ENCODE measurements around the gene OMG.

Gene OMG

GRCh38 chr17:31311526-31311925, 14.5 kb upstream of the OMG start:
- Histone ChIP-seq H3K9ac (ENCODE audit: low read length) (no peak overlapping the region), H3K4me1 (ENCODE audit: control insufficient read depth, low read depth, low read length) (no peaks in the 10 kb centered on the region), H3K23ac (ENCODE audit: low read length) (no peak overlapping the region), H2BK5ac (ENCODE audit: low read length) (no peak overlapping the region), H4K5ac (ENCODE audit: low read length) (no peak overlapping the region), H2BK120ac (ENCODE audit: low read depth, low read length) (no peak overlapping the region), H3K27ac (ENCODE audit: low read depth, low read length) (no peak overlapping the region), H3K4me3 (ENCODE audit: low read length) (no peak overlapping the region), H2AK5ac (ENCODE audit: low read length) (no peak overlapping the region), H3K56ac (ENCODE audit: low read length) (no peak overlapping the region), H4K8ac (ENCODE audit: low read depth, low read length) (no peak overlapping the region), H3K4ac (ENCODE audit: low read depth, low read length) (no peak overlapping the region), H3K18ac (ENCODE audit: low read length) (no peak overlapping the region), H3K27me3 (ENCODE audit: insufficient read depth, low read length, poor library complexity) (no peaks in the 10 kb centered on the region), H3K79me2 (ENCODE audit: control insufficient read depth, insufficient read depth, low read length) (no peaks in the 10 kb centered on the region), H3K79me1 (ENCODE audit: low read length) (no peaks in the 10 kb centered on the region), H3K4me2 (ENCODE audit: low read length) (no peak overlapping the region), H3K36me3 (ENCODE audit: control insufficient read depth, insufficient read depth, low read length) (no peaks in the 10 kb centered on the region), H2BK15ac (replicated peaks; ENCODE audit: low read depth) (no peak overlapping the region)
- no peak for DNase-seq
- WGBS (ENCODE audit: extremely low coverage, insufficient coverage, low lambda C conversion rate), result no CpG with 5 or more reads among the region's 3 CpGs

GRCh38 chr17:31310886-31311285, 13.8 kb upstream of the OMG start:
- Histone ChIP-seq H3K27me3 (ENCODE audit: insufficient read depth, low read length, poor library complexity) (no peaks in the 10 kb centered on the region), H2AK5ac (ENCODE audit: low read length) (no peak overlapping the region), H3K9ac (ENCODE audit: low read length) (no peak overlapping the region), H4K5ac (ENCODE audit: low read length) (no peak overlapping the region), H3K23ac (ENCODE audit: low read length) (no peak overlapping the region), H3K36me3 (ENCODE audit: control insufficient read depth, insufficient read depth, low read length) (no peaks in the 10 kb centered on the region), H2BK15ac (replicated peaks; ENCODE audit: low read depth) (no peak overlapping the region), H3K79me1 (ENCODE audit: low read length) (no peaks in the 10 kb centered on the region), H2BK120ac (ENCODE audit: low read depth, low read length) (no peak overlapping the region), H3K56ac (ENCODE audit: low read length) (no peak overlapping the region), H3K79me2 (ENCODE audit: control insufficient read depth, insufficient read depth, low read length) (no peaks in the 10 kb centered on the region), H3K4ac (ENCODE audit: low read depth, low read length) (no peak overlapping the region), H3K27ac (ENCODE audit: low read depth, low read length) (no peak overlapping the region), H3K18ac (ENCODE audit: low read length) (no peak overlapping the region), H4K8ac (ENCODE audit: low read depth, low read length) (no peak overlapping the region), H2BK5ac (ENCODE audit: low read length) (no peak overlapping the region), H3K4me1 (ENCODE audit: control insufficient read depth, low read depth, low read length) (no peaks in the 10 kb centered on the region), H3K4me3 (ENCODE audit: low read length) (no peak overlapping the region), H3K4me2 (ENCODE audit: low read length) (no peak overlapping the region)
- no CpG with 5 or more reads among the region's 7 CpGs for WGBS (ENCODE audit: extremely low coverage, insufficient coverage, low lambda C conversion rate)
- no peak for DNase-seq

DNA sequence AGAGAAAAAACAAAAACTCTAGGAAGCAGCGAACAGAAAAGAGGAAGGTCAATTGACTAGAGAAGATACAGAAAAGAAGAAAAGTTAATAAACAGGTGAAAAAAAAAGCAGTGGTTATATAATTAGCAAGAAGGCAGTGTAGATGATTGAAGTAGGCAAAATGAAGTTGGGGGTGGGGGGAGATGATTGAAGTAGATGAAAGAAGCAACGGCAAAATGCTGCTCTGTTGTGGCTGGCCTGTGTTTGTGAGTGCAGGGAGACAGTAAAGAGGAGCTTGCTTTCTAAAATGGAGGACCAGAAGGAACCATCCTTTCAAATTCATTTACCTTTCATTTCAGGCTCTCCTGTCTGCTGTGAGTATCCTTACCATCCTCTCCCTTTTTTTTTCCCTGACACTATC, 13.2 kb upstream of the OMG start:
- no peaks in the 10 kb centered on the region for H3K79me1 ChIP-seq (ENCODE audit: low read length)
- H2BK5ac ChIP-seq (ENCODE audit: low read length), result no peak overlapping the region
- H3K4ac ChIP-seq (ENCODE audit: low read depth, low read length), result no peak overlapping the region
- WGBS (ENCODE audit: extremely low coverage, insufficient coverage, low lambda C conversion rate), result no CpG with 5 or more reads among the region's 2 CpGs
- no peak overlapping the region for H2BK120ac ChIP-seq (ENCODE audit: low read depth, low read length)
- H2BK15ac ChIP-seq (replicated peaks; ENCODE audit: low read depth), result no peak overlapping the region
- no peak overlapping the region for H3K27ac ChIP-seq (ENCODE audit: low read depth, low read length)
- H3K4me1 ChIP-seq (ENCODE audit: control insufficient read depth, low read depth, low read length), result no peaks in the 10 kb centered on the region
- H3K9ac ChIP-seq (ENCODE audit: low read length), result no peak overlapping the region
- H3K4me2 ChIP-seq (ENCODE audit: low read length), result no peak overlapping the region
- H3K56ac ChIP-seq (ENCODE audit: low read length), result no peak overlapping the region
- H3K36me3 ChIP-seq (ENCODE audit: control insufficient read depth, insufficient read depth, low read length), result no peaks in the 10 kb centered on the region
- no peak overlapping the region for H2AK5ac ChIP-seq (ENCODE audit: low read length)
- no peak overlapping the region for H4K5ac ChIP-seq (ENCODE audit: low read length)
- no peak overlapping the region for H3K18ac ChIP-seq (ENCODE audit: low read length)
- H3K23ac ChIP-seq (ENCODE audit: low read length), result no peak overlapping the region
- no peak overlapping the region for H4K8ac ChIP-seq (ENCODE audit: low read depth, low read length)
- no peak for DNase-seq
- no peak overlapping the region for H3K4me3 ChIP-seq (ENCODE audit: low read length)
- H3K27me3 ChIP-seq (ENCODE audit: insufficient read depth, low read length, poor library complexity), result no peaks in the 10 kb centered on the region
- H3K79me2 ChIP-seq (ENCODE audit: control insufficient read depth, insufficient read depth, low read length), result no peaks in the 10 kb centered on the region

DNA sequence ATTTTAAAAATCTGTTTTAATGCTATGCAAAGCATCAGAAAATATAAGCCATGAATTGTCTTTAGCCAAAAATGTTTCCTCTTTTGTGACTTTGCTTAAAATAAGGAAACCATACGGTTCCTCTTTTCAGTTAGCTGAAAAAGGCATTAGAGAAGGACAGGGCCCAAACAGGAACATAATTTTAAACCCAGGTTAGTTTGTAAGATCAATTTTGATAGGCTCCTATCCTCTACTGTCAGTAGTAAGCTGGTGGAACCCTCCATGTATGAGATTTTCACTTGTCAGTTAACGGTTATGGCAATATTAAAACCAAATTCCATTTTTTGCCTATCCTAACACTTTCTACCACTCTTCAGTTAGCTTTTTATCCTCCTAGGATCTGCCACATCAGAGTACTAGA, 12.5 kb upstream of the OMG start:
- Histone ChIP-seq H3K79me1 (ENCODE audit: low read length) (peaks cover 2% of the 10 kb centered on the region), H3K9ac (ENCODE audit: low read length) (no peak overlapping the region), H2AK5ac (ENCODE audit: low read length) (no peak overlapping the region), H2BK120ac (ENCODE audit: low read depth, low read length) (no peak overlapping the region), H3K4me3 (ENCODE audit: low read length) (no peak overlapping the region), H3K4me1 (ENCODE audit: control insufficient read depth, low read depth, low read length) (no peaks in the 10 kb centered on the region), H3K79me2 (ENCODE audit: control insufficient read depth, insufficient read depth, low read length) (no peaks in the 10 kb centered on the region), H3K4me2 (ENCODE audit: low read length) (no peak overlapping the region), H3K27ac (ENCODE audit: low read depth, low read length) (no peak overlapping the region), H3K56ac (ENCODE audit: low read length) (no peak overlapping the region), H2BK5ac (ENCODE audit: low read length) (no peak overlapping the region), H3K18ac (ENCODE audit: low read length) (no peak overlapping the region), H3K23ac (ENCODE audit: low read length) (no peak overlapping the region), H2BK15ac (replicated peaks; ENCODE audit: low read depth) (no peak overlapping the region), H4K8ac (ENCODE audit: low read depth, low read length) (no peak overlapping the region), H3K27me3 (ENCODE audit: insufficient read depth, low read length, poor library complexity) (no peaks in the 10 kb centered on the region), H3K36me3 (ENCODE audit: control insufficient read depth, insufficient read depth, low read length) (no peaks in the 10 kb centered on the region), H4K5ac (ENCODE audit: low read length) (no peak overlapping the region), H3K4ac (ENCODE audit: low read depth, low read length) (no peak overlapping the region)
- no CpG with 5 or more reads among the region's 2 CpGs for WGBS (ENCODE audit: extremely low coverage, insufficient coverage, low lambda C conversion rate)
- no peak for DNase-seq

DNA sequence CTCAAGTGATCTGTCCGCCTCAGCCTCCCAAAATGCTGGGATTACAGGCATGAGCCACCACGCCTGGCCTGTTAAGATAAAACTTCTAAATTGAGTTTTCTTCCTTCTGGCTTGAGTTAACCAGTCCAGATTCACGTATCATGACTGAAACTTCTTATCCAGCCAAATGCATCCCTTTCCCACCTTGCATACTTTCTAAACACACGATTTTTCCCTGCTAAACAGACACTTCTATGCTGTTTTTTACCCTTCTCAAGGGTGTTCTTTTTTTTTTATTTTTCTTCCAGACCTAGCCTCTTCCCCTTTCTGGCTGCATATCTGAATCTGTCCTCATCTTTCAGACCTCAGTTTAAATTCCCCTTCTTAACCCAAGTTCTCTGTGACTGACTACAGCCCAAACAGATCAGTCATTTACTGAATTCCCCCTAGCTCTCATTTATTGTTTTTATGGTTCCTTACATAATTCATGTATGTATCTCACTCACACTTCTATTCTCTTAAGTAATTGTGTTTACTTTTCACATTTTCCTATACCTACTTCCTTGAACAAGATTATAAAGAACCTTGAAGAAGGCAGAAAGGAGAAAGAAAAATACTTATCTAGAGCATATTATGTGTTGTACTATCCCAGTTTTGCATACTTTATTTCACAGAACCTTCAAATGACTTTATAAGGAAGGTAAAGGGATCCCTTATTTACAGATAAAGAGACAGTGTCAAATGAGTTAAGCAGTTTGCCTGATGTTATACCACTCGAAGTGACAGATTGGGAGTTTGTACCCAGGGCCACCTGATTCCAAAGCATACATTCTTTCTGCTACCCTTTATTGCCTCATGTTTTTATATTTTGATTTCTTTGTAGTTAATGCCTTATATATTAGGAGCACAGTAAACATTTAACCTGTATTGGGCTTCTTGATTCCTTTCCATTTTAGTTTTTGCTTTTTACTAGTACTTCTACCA, 11.6 kb upstream of the OMG start:
- no peak overlapping the region for H3K9ac ChIP-seq (ENCODE audit: low read length)
- no peak overlapping the region for H3K56ac ChIP-seq (ENCODE audit: low read length)
- no peak overlapping the region for H3K18ac ChIP-seq (ENCODE audit: low read length)
- H3K4me3 ChIP-seq (ENCODE audit: low read length), result no peak overlapping the region
- H3K27ac ChIP-seq (ENCODE audit: low read depth, low read length), result no peak overlapping the region
- H4K5ac ChIP-seq (ENCODE audit: low read length), result no peak overlapping the region
- no peak overlapping the region for H2AK5ac ChIP-seq (ENCODE audit: low read length)
- H3K4me1 ChIP-seq (ENCODE audit: control insufficient read depth, low read depth, low read length), result no peaks in the 10 kb centered on the region
- H3K4me2 ChIP-seq (ENCODE audit: low read length), result no peak overlapping the region
- WGBS (ENCODE audit: extremely low coverage, insufficient coverage, low lambda C conversion rate), result no CpG with 5 or more reads among the region's 5 CpGs
- no peaks in the 10 kb centered on the region for H3K36me3 ChIP-seq (ENCODE audit: control insufficient read depth, insufficient read depth, low read length)
- H3K79me2 ChIP-seq (ENCODE audit: control insufficient read depth, insufficient read depth, low read length), result no peaks in the 10 kb centered on the region
- H2BK120ac ChIP-seq (ENCODE audit: low read depth, low read length), result no peak overlapping the region
- no peak overlapping the region for H3K23ac ChIP-seq (ENCODE audit: low read length)
- H2BK15ac ChIP-seq (replicated peaks; ENCODE audit: low read depth), result no peak overlapping the region
- H3K27me3 ChIP-seq (ENCODE audit: insufficient read depth, low read length, poor library complexity), result no peaks in the 10 kb centered on the region
- no peak overlapping the region for H3K4ac ChIP-seq (ENCODE audit: low read depth, low read length)
- H2BK5ac ChIP-seq (ENCODE audit: low read length), result no peak overlapping the region
- H3K79me1 ChIP-seq (ENCODE audit: low read length), result peaks cover 2% of the 10 kb centered on the region
- H4K8ac ChIP-seq (ENCODE audit: low read depth, low read length), result no peak overlapping the region
- no peak for DNase-seq

DNA sequence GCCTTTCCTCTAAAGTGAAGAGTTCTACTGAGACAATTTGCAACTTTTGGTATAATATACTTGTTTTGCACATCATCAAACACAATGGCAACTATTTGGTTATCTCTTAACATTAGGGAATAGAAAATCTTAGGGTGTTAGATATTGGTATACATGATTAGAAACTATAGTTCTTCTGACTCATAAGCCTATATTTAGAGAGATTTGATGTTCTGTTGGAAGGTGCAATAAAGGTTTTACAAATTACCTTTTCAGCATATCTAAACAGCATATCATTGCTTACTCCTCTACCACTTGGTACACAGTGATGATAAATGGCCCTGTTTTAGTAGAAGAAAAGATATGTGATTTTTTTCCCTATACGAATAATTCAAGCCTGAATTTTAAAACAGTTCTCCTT, 10.6 kb upstream of the OMG start:
- H3K79me2 ChIP-seq (ENCODE audit: control insufficient read depth, insufficient read depth, low read length), result no peaks in the 10 kb centered on the region
- H4K5ac ChIP-seq (ENCODE audit: low read length), result no peak overlapping the region
- no peak overlapping the region for H3K23ac ChIP-seq (ENCODE audit: low read length)
- H3K4me3 ChIP-seq (ENCODE audit: low read length), result no peak overlapping the region
- no peak overlapping the region for H2BK120ac ChIP-seq (ENCODE audit: low read depth, low read length)
- H3K18ac ChIP-seq (ENCODE audit: low read length), result no peak overlapping the region
- no peak overlapping the region for H2AK5ac ChIP-seq (ENCODE audit: low read length)
- no peaks in the 10 kb centered on the region for H3K36me3 ChIP-seq (ENCODE audit: control insufficient read depth, insufficient read depth, low read length)
- WGBS (ENCODE audit: extremely low coverage, insufficient coverage, low lambda C conversion rate), result no CpG with 5 or more reads among the region's 1 CpG
- H3K27ac ChIP-seq (ENCODE audit: low read depth, low read length), result no peak overlapping the region
- H3K27me3 ChIP-seq (ENCODE audit: insufficient read depth, low read length, poor library complexity), result no peaks in the 10 kb centered on the region
- no peak overlapping the region for H3K4ac ChIP-seq (ENCODE audit: low read depth, low read length)
- no peak overlapping the region for H4K8ac ChIP-seq (ENCODE audit: low read depth, low read length)
- H2BK15ac ChIP-seq (replicated peaks; ENCODE audit: low read depth), result no peak overlapping the region
- peaks cover 2% of the 10 kb centered on the region for H3K79me1 ChIP-seq (ENCODE audit: low read length)
- H3K56ac ChIP-seq (ENCODE audit: low read length), result no peak overlapping the region
- H3K4me2 ChIP-seq (ENCODE audit: low read length), result no peak overlapping the region
- no peak overlapping the region for H2BK5ac ChIP-seq (ENCODE audit: low read length)
- no peaks in the 10 kb centered on the region for H3K4me1 ChIP-seq (ENCODE audit: control insufficient read depth, low read depth, low read length)
- H3K9ac ChIP-seq (ENCODE audit: low read length), result no peak overlapping the region
- DNase-seq, result no peak
